ENCODE data around the gene HBA2.
"Not testable (repeated sequence)": the region's sequence is repeated elsewhere in the genome, so short reads cannot be mapped to it uniquely, and the experiment has no call there.

The HBA2 gene

GRCh38 chr16:159136-159849 lies 13.4 kb upstream of the HBA2 start:
- no peak for DNase-seq

GRCh38 chr16:160242-160641 lies 12.4 kb upstream of the HBA2 start:
- not testable (repeated sequence) for DNase-seq

GRCh38 chr16:160691-161190 lies 11.9 kb upstream of the HBA2 start:
- DNase-seq: no peak

DNA sequence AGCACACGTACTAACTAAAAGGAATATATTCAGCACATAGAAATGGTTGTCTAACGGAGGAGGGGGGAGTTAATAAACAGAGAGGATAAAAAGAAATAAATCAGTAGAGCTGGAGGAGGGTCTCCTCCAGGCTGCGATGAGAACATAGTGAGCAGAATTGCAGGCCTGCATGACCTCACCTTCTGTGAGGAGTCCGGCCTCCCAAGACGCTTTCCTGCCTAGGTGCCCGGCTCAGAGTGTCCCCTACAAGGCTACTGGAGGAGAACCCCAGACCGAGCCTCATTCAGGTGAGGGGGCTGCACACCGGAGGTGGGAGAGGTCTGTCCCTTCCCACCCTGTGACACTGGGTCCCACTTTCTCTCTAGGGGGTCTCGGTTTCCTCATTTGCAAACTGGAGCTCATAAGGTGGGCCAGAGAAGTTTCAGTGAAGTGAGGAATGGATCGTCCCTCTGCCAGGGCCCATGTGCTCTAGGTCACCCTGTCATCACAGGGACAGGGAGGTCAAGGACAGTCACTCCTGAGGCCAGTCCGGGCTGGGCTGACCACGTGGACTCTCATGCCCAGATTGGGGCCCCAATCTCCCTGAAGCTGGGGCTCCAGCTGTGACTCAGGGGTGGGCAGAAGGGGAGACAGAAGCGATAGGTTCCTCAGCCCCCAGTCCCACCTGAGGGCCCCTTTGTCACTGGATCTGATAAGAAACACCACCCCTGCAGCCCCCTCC lies 10.2 kb upstream of the HBA2 start:
- DNase-seq: no peak

- DNase-seq: not testable (repeated sequence)
Observed at GRCh38 chr16:163139-163538, 9.5 kb upstream of the HBA2 start.

- DNase-seq: not testable (repeated sequence)
Observed at GRCh38 chr16:163696-164095, 9.0 kb upstream of the HBA2 start.

GRCh38 chr16:164134-164823 lies 8.4 kb upstream of the HBA2 start:
- DNase-seq: not testable (repeated sequence)

- no peak for DNase-seq
Observed at GRCh38 chr16:164827-165538, 7.7 kb upstream of the HBA2 start.

GRCh38 chr16:165539-166374 lies 6.9 kb upstream of the HBA2 start, which contains the start of gene HBM:
TSS of gene HBM (plus strand) at chr16:165978. CDS start at chr16:165998, 20 bp downstream.
- no peak for DNase-seq

- DNase-seq: no peak
Observed at GRCh38 chr16:166375-167121, 6.1 kb upstream of the HBA2 start.

DNA sequence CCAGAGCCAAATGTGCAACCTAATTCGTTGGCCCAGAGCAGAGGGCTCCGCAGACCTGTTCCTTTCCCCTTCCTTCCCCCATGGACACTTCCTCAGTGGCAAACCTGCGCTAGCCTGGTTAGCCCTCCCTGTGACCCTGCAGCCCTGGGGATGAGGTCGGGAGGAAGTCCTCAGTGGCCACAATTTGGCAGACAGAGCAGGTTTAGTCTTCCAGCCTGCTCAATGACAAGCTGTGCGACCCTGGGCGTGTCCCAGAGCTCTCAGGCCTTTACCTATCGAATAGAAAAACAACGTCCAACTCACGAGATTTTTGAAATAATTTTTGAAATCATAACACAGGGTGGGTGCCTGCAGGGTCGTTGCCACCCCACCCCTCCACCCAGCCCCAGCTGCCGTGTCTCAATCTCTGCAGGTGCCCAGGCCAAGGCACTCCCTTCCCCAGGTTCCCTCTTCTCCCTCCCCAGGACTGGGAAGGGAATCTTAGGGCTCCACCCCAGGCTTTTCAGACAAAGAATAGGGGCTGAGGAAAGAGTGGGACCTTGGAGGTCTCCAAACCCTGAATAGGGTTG lies 5.5 kb upstream of the HBA2 start:
- no peak for DNase-seq

DNA sequence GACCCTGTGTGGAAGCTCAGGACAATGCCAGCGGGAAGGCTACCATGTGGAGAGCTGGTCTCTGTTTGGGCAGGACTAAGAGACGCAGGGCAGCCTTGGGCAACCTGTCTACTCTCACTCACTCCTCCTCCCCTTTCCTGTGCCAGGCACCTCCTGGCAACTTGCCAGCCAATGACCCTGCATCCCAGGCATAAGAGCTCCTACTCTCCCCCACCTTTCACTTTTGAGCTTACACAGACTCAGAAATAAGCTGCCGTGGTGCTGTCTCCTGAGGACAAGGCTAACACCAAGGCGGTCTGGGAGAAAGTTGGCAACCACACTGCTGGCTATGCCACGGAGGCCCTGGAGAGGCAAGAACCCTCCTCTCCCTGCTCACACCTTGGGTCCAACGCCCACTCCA lies 4.3 kb upstream of the HBA2 start:
- DNase-seq: no peak

DNA sequence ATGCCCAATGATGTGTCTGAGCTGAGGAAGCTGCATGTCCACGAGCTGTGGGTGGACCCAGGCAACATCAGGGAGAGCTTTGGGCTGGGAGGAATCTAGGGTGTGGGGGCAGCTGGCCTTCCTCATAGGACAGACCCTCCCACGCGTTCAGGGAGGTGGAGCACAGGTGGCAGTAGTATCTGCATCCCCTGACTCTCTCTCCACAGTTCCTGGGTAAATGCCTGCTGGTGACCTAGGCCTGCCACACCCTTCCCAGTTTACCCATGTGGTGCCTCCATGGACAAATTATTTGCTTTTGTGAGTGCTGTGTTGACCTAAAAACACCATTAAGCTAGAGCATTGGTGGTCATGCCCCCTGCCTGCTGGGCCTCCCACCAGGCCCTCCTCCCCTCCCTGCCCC lies 3.7 kb upstream of the HBA2 start:
- DNase-seq: no peak

DNA sequence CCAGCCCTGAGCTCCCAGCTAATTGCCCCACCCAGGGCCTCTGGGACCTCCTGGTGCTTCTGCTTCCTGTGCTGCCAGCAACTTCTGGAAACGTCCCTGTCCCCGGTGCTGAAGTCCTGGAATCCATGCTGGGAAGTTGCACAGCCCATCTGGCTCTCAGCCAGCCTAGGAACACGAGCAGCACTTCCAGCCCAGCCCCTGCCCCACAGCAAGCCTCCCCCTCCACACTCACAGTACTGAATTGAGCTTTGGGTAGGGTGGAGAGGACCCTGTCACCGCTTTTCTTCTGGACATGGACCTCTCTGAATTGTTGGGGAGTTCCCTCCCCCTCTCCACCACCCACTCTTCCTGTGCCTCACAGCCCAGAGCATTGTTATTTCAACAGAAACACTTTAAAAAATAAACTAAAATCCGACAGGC lies 2.6 kb upstream of the HBA2 start:
- not testable (repeated sequence) for DNase-seq

GRCh38 chr16:170788-171187 lies 1.9 kb upstream of the HBA2 start:
- no peak for DNase-seq

DNA sequence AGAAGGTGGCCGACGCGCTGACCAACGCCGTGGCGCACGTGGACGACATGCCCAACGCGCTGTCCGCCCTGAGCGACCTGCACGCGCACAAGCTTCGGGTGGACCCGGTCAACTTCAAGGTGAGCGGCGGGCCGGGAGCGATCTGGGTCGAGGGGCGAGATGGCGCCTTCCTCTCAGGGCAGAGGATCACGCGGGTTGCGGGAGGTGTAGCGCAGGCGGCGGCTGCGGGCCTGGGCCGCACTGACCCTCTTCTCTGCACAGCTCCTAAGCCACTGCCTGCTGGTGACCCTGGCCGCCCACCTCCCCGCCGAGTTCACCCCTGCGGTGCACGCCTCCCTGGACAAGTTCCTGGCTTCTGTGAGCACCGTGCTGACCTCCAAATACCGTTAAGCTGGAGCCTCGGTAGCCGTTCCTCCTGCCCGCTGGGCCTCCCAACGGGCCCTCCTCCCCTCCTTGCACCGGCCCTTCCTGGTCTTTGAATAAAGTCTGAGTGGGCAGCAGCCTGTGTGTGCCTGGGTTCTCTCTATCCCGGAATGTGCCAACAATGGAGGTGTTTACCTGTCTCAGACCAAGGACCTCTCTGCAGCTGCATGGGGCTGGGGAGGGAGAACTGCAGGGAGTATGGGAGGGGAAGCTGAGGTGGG lies 657 bp downstream of the HBA2 start:
- not testable (repeated sequence) for DNase-seq

- not testable (repeated sequence) for DNase-seq
Observed at GRCh38 chr16:173928-174769, 1.5 kb downstream of the HBA2 start.

- no peak for DNase-seq
Observed at GRCh38 chr16:175011-175949, 2.6 kb downstream of the HBA2 start.
